Esophagus (tissue), 2 donors: ENCODE data around the gene C11orf91. TPM values are rescaled to one million over a fixed set of nuclear protein-coding genes. Genes with fewer than 3 reads are reported as not detected.

Experiments used
- H3K27ac ChIP-seq, 2 donors: one replicate each; pipeline ENCODE4 v1.5.1; 2013; ENCODE audit warnings: low read depth in 2 of 2, mild to moderate bottlenecking in 2 of 2, inconsistent platforms in 1 of 2, low read length in 1 of 2, moderate library complexity in 1 of 2
- H3K27me3 ChIP-seq, 2 donors: one replicate each; pipeline ENCODE4 v1.6.1; 2013; ENCODE audit warnings: low read length in 2 of 2, control low read depth in 1 of 2, mild to moderate bottlenecking in 1 of 2; ENCODE audit not compliant: insufficient read depth in 2 of 2, control insufficient read depth in 1 of 2
- H3K36me3 ChIP-seq, 2 donors: one replicate each; pipeline ENCODE4 v1.6.1; 2013; ENCODE audit warnings: low read length in 1 of 2; ENCODE audit not compliant: control insufficient read depth in 2 of 2, insufficient read depth in 2 of 2
- H3K4me1 ChIP-seq, 2 donors: one replicate each; pipeline ENCODE4 v1.6.1; 2013; ENCODE audit warnings: low read length in 1 of 2; ENCODE audit not compliant: control insufficient read depth in 2 of 2, insufficient read depth in 2 of 2
- H3K4me3 ChIP-seq, 2 donors: one replicate each; pipeline ENCODE4 v1.5.1; 2013; ENCODE audit warnings: low read length in 2 of 2, mild to moderate bottlenecking in 2 of 2, low read depth in 1 of 2, moderate library complexity in 1 of 2
- H3K9me3 ChIP-seq, 2 donors: one replicate each; pipeline ENCODE4 v1.6.1; 2013; ENCODE audit warnings: mild to moderate bottlenecking in 2 of 2, low read depth in 1 of 2, low read length in 1 of 2, moderate library complexity in 1 of 2; ENCODE audit not compliant: control insufficient read depth in 2 of 2, insufficient read depth in 1 of 2
- WGBS, 2 donors: extraction: QIAGEN DNeasy Blood & Tissue Kit; methylation state at CpG; one replicate each; pipeline ENCODE4 v1.1.7; 2013; 5-methylcytosine and 5-hydroxymethylcytosine counted together
- polyA plus RNA-seq, 2 donors: library from polyadenylated mRNA; stranded (reverse); fragments of 200-250 nt; gene quantifications; one replicate each; pipeline ENCODE4 v1.2.3, GENCODE V29; 2013
- donor health status: healthy with polysubstance abuse.
- donor health status: Bipolar disorder and iron deficiency.

C11orf91 gene
- polyA plus RNA-seq, 2 donors, result 0.21 to 0.51 TPM

DNA sequence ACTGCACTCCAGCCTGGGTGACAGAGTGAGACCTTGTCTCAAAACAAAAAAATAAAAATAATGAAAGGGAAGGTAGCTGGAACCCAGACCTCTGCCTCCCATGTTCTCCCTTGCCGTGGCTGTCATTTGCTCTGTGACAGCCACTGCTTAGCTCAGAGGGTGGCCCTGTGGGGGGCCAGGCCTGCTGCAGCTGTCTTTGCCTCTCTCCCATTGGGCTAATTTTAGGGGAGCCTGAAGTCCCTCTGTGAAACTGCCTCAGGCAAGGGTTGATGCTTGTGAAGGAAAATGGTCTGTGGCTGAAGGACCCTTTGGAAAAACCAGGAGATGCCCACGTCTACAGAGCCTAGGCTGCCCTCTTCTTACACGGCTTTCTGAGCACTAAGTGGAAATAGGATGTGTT, 42.9 kb downstream of the C11orf91 start:
- no peaks in the 10 kb centered on the region for H3K36me3 ChIP-seq
- no peaks in the 10 kb centered on the region for H3K9me3 ChIP-seq
- no peaks in the 10 kb centered on the region for H3K27me3 ChIP-seq
- H3K4me1 ChIP-seq, result peaks cover 4 to 7% of the 10 kb centered on the region in 2 donors
- 81 to 89% methylated on average over 3 of the region's 3 CpGs for WGBS, 2 donors
- H3K27ac ChIP-seq, result no peak overlapping the region
- no peak overlapping the region for H3K4me3 ChIP-seq

DNA sequence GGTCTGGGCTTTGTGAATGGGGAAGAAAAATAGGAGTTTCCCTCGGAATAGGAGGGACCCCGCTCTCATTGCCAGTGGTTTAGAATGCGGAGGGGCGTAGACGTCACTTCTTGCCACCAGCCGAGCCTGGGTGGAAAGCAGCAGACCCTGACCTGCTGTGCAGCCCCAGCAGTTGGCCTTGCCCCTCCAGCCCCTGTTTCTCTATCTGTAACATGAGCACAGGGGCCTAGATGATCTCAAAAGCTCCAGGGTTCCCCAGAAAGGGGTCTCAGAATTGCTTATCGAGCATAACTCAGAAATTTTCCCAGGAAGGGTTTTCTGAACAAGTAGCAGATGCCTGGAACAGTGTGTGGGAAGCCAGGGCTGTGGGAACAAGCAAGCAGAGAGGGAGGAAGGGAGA, 43.9 kb downstream of the C11orf91 start:
- H3K27ac ChIP-seq, result peak overlapping the region; percentile 84 to 90
- H3K36me3 ChIP-seq, result no peaks in the 10 kb centered on the region
- no peaks in the 10 kb centered on the region for H3K27me3 ChIP-seq
- no peaks in the 10 kb centered on the region for H3K9me3 ChIP-seq
- 87 to 90% methylated on average over 7 of the region's 7 CpGs for WGBS, 2 donors
- H3K4me3 ChIP-seq, result no peak overlapping the region
- H3K4me1 ChIP-seq, result peaks cover 4 to 7% of the 10 kb centered on the region in 2 donors

- Histone ChIP-seq H3K36me3 (no peaks in the 10 kb centered on the region), H3K4me3 (no peak overlapping the region), H3K9me3 (no peaks in the 10 kb centered on the region), H3K27ac (peak overlapping the region; percentile 84 to 92), H3K4me1 (peaks cover 4 to 7% of the 10 kb centered on the region in 2 donors), H3K27me3 (no peaks in the 10 kb centered on the region)
- 50 to 68% methylated on average over 11 of the region's 11 CpGs for WGBS, 2 donors
These were observed 44.6 kb downstream of the C11orf91 start for GRCh38 chr11:33655842-33656600.

GRCh38 chr11:33654594-33654993, 46.0 kb downstream of the C11orf91 start:
- H3K4me3 ChIP-seq, result no peak overlapping the region
- WGBS, 2 donors, result 81 to 82% methylated on average over 6 of the region's 6 CpGs
- H3K27me3 ChIP-seq, result no peaks in the 10 kb centered on the region
- H3K36me3 ChIP-seq, result no peaks in the 10 kb centered on the region
- H3K9me3 ChIP-seq, result no peaks in the 10 kb centered on the region
- H3K27ac ChIP-seq, result no peak overlapping the region
- peaks cover 4 to 7% of the 10 kb centered on the region in 2 donors for H3K4me1 ChIP-seq

- no peak overlapping the region for H3K27ac ChIP-seq
- H3K36me3 ChIP-seq, result no peaks in the 10 kb centered on the region
- peaks cover 4 to 7% of the 10 kb centered on the region in 2 donors for H3K4me1 ChIP-seq
- 62 to 63% methylated on average over 3 of the region's 3 CpGs for WGBS, 2 donors
- no peaks in the 10 kb centered on the region for H3K27me3 ChIP-seq
- no peaks in the 10 kb centered on the region for H3K9me3 ChIP-seq
- H3K4me3 ChIP-seq, result no peak overlapping the region
These were observed 47.7 kb downstream of the C11orf91 start for GRCh38 chr11:33652930-33653329.

- Histone ChIP-seq H3K27ac (no peak overlapping the region), H3K27me3 (no peaks in the 10 kb centered on the region), H3K4me1 (peaks cover 4 to 7% of the 10 kb centered on the region in 2 donors), H3K9me3 (no peaks in the 10 kb centered on the region), H3K4me3 (no peak overlapping the region), H3K36me3 (no peaks in the 10 kb centered on the region)
- WGBS, 2 donors, result 65 to 95% methylated on average over 1 of the region's 1 CpG
These were observed 48.2 kb downstream of the C11orf91 start for GRCh38 chr11:33652431-33652830.

DNA sequence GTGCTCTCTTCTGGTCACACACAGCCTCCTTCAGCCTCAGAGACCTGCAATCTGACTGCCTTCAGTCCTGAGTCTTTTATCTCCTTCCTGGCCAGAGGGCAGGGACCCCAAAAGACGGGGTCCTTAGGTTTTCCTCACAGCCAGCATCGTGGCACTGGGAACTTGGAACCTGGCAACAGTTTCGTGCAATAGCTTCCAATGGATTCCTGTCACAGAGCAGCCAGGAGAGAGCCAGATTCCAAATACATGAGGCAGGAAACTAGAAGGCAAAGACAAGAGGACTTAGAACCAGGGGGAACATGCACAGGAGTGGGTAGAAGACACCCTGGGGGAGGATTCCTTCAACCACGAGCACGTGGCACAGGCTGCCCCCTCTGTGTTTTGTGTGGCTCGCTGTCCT, 48.6 kb downstream of the C11orf91 start:
- WGBS, 2 donors, result 58 to 69% methylated on average over 6 of the region's 6 CpGs
- H3K27ac ChIP-seq, result no peak overlapping the region

DNA sequence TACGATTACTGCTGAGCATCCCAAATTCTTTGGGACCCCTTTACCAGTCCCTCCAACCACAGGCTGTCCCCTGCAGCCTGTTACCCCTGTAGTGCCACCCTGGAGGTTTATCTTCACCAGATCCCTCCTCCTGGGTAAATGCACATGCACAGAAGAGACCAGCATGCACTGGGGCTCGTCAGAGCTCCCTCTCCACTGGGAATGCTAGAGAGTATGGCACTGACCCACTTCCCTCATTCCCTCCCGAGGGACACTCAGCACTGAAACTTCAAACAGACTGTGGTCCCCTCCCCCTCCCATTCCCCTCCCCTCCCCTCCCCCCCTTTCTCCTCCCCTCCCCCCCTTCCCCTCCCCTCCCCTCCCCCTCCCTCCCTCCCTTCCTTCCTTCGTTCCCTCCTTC, 49.1 kb downstream of the C11orf91 start:
- Histone ChIP-seq H3K4me3 (no peak overlapping the region), H3K4me1 (peaks cover 3 to 4% of the 10 kb centered on the region in 2 donors), H3K27me3 (no peaks in the 10 kb centered on the region), H3K27ac (no peak overlapping the region), H3K36me3 (no peaks in the 10 kb centered on the region), H3K9me3 (no peaks in the 10 kb centered on the region)
- 53 to 56% methylated on average over 3 of the region's 4 CpGs for WGBS, 2 donors

More for the DNA sequence above, 48.6 kb downstream of the C11orf91 start:
- no peaks in the 10 kb centered on the region for H3K27me3 ChIP-seq
- H3K4me1 ChIP-seq, result peaks cover 4 to 7% of the 10 kb centered on the region in 2 donors
- H3K36me3 ChIP-seq, result no peaks in the 10 kb centered on the region
- H3K4me3 ChIP-seq, result no peak overlapping the region
- no peaks in the 10 kb centered on the region for H3K9me3 ChIP-seq

DNA sequence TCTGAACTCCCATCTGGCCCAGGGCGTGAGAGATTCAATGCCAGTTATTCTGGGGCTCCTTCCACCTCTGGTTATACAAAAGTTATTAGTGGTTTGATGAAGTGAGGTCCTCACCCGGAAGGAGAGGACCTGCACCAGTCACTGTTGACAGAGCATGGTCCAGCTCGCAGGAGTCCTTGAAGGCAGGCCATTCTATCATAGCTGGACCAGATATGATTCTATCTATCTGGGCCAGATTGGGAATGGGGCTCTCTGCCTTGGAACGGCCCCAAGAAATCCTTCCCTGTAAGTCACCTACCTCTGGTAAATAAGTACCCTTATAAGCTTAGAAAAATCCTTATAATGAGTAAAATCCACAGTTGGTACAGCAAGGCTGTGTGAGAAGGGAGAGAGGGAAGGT, 50.7 kb downstream of the C11orf91 start:
- Histone ChIP-seq H3K4me3 (no peak overlapping the region), H3K36me3 (no peaks in the 10 kb centered on the region), H3K4me1 (no peaks in the 10 kb centered on the region), H3K27me3 (no peaks in the 10 kb centered on the region), H3K9me3 (no peaks in the 10 kb centered on the region), H3K27ac (no peak overlapping the region)
- WGBS, 2 donors, result 89% methylated on average over 4 of the region's 4 CpGs
